OCI-LY3 (cell line): ENCODE results near the gene CDCP2.

Experiments used
- H2AFZ ChIP-seq: fragments of 200-600, 300-600 bp; shearing (Covaris generic); 2 replicates; pipeline ENCODE4 v1.6.0; 2014; ENCODE audit warnings: antibody characterized with exemption, low read depth, low read length
- H3K27ac ChIP-seq: fragments of 200-600, 300-600 bp; sonication (generic); 2 replicates; pipeline ENCODE4 v1.5.1; 2014; ENCODE audit warnings: mild to moderate bottlenecking, low read length, moderate library complexity, mixed read lengths
- H3K27me3 ChIP-seq: fragments of 200-600, 300-600 bp; sonication (generic); 2 replicates; pipeline ENCODE4 v1.6.1; 2014; ENCODE audit warnings: low read depth, low read length, mixed read lengths
- H3K36me3 ChIP-seq: fragments of 200-600, 300-600 bp; sonication (generic); replicated peaks from 2 replicates; pipeline ENCODE3; 2014; ENCODE audit warnings: low read depth, low read length, mixed read lengths
- H3K4me1 ChIP-seq: fragments of 300-600, 200-600 bp; sonication (generic); 2 replicates; pipeline ENCODE4 v1.6.1; 2014; ENCODE audit warnings: low read length, mixed read lengths
- H3K4me2 ChIP-seq: fragments of 200-600, 300-600 bp; sonication (generic); 2 replicates; pipeline ENCODE4 v1.6.1; 2014; ENCODE audit warnings: low read length, mixed read lengths
- H3K4me3 ChIP-seq: fragments of 300-600, 200-600 bp; sonication (generic); 2 replicates; pipeline ENCODE4 v1.5.1; 2014; ENCODE audit warnings: antibody characterized with exemption, mild to moderate bottlenecking, low read length, moderate library complexity
- H3K79me2 ChIP-seq: fragments of 300-600, 200-600 bp; shearing (Covaris generic); 2 replicates; pipeline ENCODE4 v1.6.1; 2014; ENCODE audit warnings: mild to moderate bottlenecking, low read length, mixed read lengths
- H3K9ac ChIP-seq: fragments of 300-600, 200-600 bp; shearing (Covaris generic); 2 replicates; pipeline ENCODE4 v1.6.0; 2014; ENCODE audit warnings: mild to moderate bottlenecking, low read length, moderate library complexity
- H3K9me3 ChIP-seq: fragments of 200-600, 300-600 bp; shearing (Covaris generic); 2 replicates; pipeline ENCODE4 v1.6.1; 2014; ENCODE audit warnings: low read length, mixed read lengths; ENCODE audit not compliant: insufficient read depth
- H4K20me1 ChIP-seq: fragments of 200-600, 300-600 bp; sonication (generic); 2 replicates; pipeline ENCODE4 v1.6.1; 2016; ENCODE audit warnings: low read length, mixed read lengths; ENCODE audit not compliant: insufficient read depth
- EZH2phosphoT487 ChIP-seq: fragments of 200-600 bp; shearing (Covaris generic); IDR thresholded peaks from 2 replicates; pipeline ENCODE4 v1.6.1; 2018; ENCODE audit warnings: antibody characterized with exemption, mixed run types, low read depth
- TF ChIP-seq, protein P1 (sequence below): fragments of 200-600, 300-600 bp; sonication (generic); IDR thresholded peaks from 2 replicates; pipeline ENCODE4 v1.5.1; 2014; ENCODE audit warnings: antibody characterized with exemption, low read length, low read depth

CDCP2 gene

GRCh38 chr1:54126271-54126815, 26.5 kb downstream of the CDCP2 start:
- Histone ChIP-seq H2AFZ (no peak overlapping the region), H3K9me3 (no peaks in the 10 kb centered on the region), H3K36me3 (no peaks in the 10 kb centered on the region), H3K4me3 (no peak overlapping the region), H3K4me2 (no peak overlapping the region), H3K9ac (no peak overlapping the region), H3K79me2 (no peaks in the 10 kb centered on the region), H3K27ac (no peak overlapping the region), H3K27me3 (no peaks in the 10 kb centered on the region), H4K20me1 (no peaks in the 10 kb centered on the region), H3K4me1 (peaks cover 1% of the 10 kb centered on the region; the same call in 1 of the 2 replicates)
- TF ChIP-seq, protein P1, sequence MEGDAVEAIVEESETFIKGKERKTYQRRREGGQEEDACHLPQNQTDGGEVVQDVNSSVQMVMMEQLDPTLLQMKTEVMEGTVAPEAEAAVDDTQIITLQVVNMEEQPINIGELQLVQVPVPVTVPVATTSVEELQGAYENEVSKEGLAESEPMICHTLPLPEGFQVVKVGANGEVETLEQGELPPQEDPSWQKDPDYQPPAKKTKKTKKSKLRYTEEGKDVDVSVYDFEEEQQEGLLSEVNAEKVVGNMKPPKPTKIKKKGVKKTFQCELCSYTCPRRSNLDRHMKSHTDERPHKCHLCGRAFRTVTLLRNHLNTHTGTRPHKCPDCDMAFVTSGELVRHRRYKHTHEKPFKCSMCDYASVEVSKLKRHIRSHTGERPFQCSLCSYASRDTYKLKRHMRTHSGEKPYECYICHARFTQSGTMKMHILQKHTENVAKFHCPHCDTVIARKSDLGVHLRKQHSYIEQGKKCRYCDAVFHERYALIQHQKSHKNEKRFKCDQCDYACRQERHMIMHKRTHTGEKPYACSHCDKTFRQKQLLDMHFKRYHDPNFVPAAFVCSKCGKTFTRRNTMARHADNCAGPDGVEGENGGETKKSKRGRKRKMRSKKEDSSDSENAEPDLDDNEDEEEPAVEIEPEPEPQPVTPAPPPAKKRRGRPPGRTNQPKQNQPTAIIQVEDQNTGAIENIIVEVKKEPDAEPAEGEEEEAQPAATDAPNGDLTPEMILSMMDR: no peak
- no peak for TF ChIP-seq EZH2phosphoT487

GRCh38 chr1:54125386-54126070, 27.3 kb downstream of the CDCP2 start:
- Histone ChIP-seq H4K20me1 (no peaks in the 10 kb centered on the region), H3K27me3 (no peaks in the 10 kb centered on the region), H3K4me2 (no peak overlapping the region), H3K4me3 (no peak overlapping the region), H2AFZ (no peak overlapping the region), H3K36me3 (no peaks in the 10 kb centered on the region), H3K4me1 (peaks cover 3% of the 10 kb centered on the region; the same call in 1 of the 2 replicates), H3K79me2 (no peaks in the 10 kb centered on the region), H3K9me3 (no peaks in the 10 kb centered on the region), H3K9ac (no peak overlapping the region), H3K27ac (no peak overlapping the region)
- TF ChIP-seq, protein P1: no peak
- TF ChIP-seq EZH2phosphoT487: no peak

DNA sequence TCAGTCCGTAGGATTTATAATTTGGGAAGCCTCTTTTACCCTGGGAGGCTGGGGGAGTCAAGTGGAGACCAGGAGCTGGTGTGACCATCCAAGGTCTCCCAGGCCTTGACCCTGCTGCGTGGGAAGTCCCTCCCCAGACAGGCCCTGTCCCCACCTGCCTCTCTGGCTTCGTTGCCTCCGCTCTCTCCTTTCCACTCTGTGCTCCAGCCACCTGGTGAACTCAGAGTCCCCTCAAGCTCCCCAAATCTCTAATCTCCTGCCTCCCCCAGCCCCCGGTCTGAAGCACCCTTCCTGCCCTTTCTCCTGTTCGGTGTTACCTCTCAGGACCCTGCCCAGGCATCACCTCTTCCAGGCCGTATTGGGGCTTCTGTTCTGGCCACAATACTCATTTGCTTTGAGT, 27.9 kb downstream of the CDCP2 start:
- Histone ChIP-seq H3K27ac (no peak overlapping the region), H2AFZ (no peak overlapping the region), H3K4me2 (no peak overlapping the region), H3K36me3 (no peaks in the 10 kb centered on the region), H3K9ac (no peak overlapping the region), H3K27me3 (no peaks in the 10 kb centered on the region), H3K9me3 (no peaks in the 10 kb centered on the region), H3K4me3 (no peak overlapping the region), H3K79me2 (no peaks in the 10 kb centered on the region), H3K4me1 (peaks cover 3% of the 10 kb centered on the region; the same call in 1 of the 2 replicates), H4K20me1 (no peaks in the 10 kb centered on the region)
- no peak for TF ChIP-seq EZH2phosphoT487
- TF ChIP-seq, protein P1: no peak

DNA sequence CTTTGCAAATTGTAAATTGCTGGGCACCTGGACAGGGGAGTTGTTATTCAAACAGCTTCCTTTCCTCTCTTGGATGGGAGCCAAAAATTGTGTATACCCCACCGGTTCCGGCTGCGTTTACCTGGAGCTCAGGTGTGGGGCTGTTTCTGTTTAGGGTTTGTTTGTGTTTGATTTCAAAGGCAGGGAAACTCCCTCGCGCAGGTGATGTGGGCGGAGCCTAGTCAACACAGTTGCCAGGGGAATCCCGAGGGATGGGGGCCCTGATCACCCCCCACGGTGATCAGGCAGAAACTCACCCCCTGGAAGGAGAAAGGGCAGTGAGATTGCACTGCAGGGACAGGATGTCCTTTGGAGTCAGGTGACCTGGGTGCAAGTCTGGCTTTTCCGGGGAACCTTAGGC, 28.3 kb downstream of the CDCP2 start:
- H3K4me2 ChIP-seq: no peak overlapping the region
- H3K27me3 ChIP-seq: no peaks in the 10 kb centered on the region
- H3K79me2 ChIP-seq: no peaks in the 10 kb centered on the region
- H3K27ac ChIP-seq: no peak overlapping the region
- H2AFZ ChIP-seq: no peak overlapping the region
- H3K4me1 ChIP-seq: peaks cover 3% of the 10 kb centered on the region; the same call in 1 of the 2 replicates
- H4K20me1 ChIP-seq: no peaks in the 10 kb centered on the region
- H3K9ac ChIP-seq: no peak overlapping the region
- H3K36me3 ChIP-seq: no peaks in the 10 kb centered on the region
- TF ChIP-seq EZH2phosphoT487: no peak
- TF ChIP-seq, protein P1: no peak
- H3K4me3 ChIP-seq: no peak overlapping the region
- H3K9me3 ChIP-seq: no peaks in the 10 kb centered on the region
